ENCODE data around the gene ZFHX2.

Gene ZFHX2

GRCh38 chr14:23518709-23519108 lies 32.9 kb downstream of the ZFHX2 start:
- DNase-seq (ENCODE audit: low read depth) = no peak

GRCh38 chr14:23517650-23518326 lies 33.8 kb downstream of the ZFHX2 start:
- DNase-seq (ENCODE audit: low read depth) = no peak

GRCh38 chr14:23514644-23514957 lies 37.0 kb downstream of the ZFHX2 start:
- DNase-seq (ENCODE audit: low read depth) = no peak

GRCh38 chr14:23513818-23514643 lies 37.5 kb downstream of the ZFHX2 start:
- DNase-seq (ENCODE audit: low read depth) = no peak

- DNase-seq (ENCODE audit: low read depth) = no peak
Measured at GRCh38 chr14:23513005-23513817, 38.4 kb downstream of the ZFHX2 start.

- no peak for DNase-seq (ENCODE audit: low read depth)
Measured at GRCh38 chr14:23512156-23512555, 39.4 kb downstream of the ZFHX2 start.

- DNase-seq (ENCODE audit: low read depth) = no peak
Measured at GRCh38 chr14:23494223-23494622, 57.3 kb downstream of the ZFHX2 start.

- DNase-seq (ENCODE audit: low read depth) = no peak
Measured at GRCh38 chr14:23492618-23493272, 58.8 kb downstream of the ZFHX2 start.

GRCh38 chr14:23487216-23487615 lies 64.3 kb downstream of the ZFHX2 start:
- no peak for DNase-seq (ENCODE audit: low read depth)

- DNase-seq (ENCODE audit: low read depth) = no peak
Measured at GRCh38 chr14:23486036-23486435, 65.5 kb downstream of the ZFHX2 start.

GRCh38 chr14:23485326-23485725 lies 66.2 kb downstream of the ZFHX2 start:
- DNase-seq (ENCODE audit: low read depth) = no peak

GRCh38 chr14:23483236-23483854 lies 68.2 kb downstream of the ZFHX2 start:
- DNase-seq (ENCODE audit: low read depth) = no peak

- no peak for DNase-seq (ENCODE audit: low read depth)
Measured at GRCh38 chr14:23482823-23483148, 68.8 kb downstream of the ZFHX2 start.

- DNase-seq (ENCODE audit: low read depth) = no peak
Measured at GRCh38 chr14:23481979-23482822, 69.4 kb downstream of the ZFHX2 start.

GRCh38 chr14:23481362-23481970 lies 70.1 kb downstream of the ZFHX2 start:
- no peak for DNase-seq (ENCODE audit: low read depth)

GRCh38 chr14:23478109-23478759 lies 73.3 kb downstream of the ZFHX2 start:
- DNase-seq (ENCODE audit: low read depth) = peak; percentile 58

- no peak for DNase-seq (ENCODE audit: low read depth)
Measured at GRCh38 chr14:23470947-23471346, 80.6 kb downstream of the ZFHX2 start.
